Omental fat pad (tissue), 4 donors: Measurements from ENCODE around the gene GID8. TPM values are rescaled to one million over a fixed set of nuclear protein-coding genes. Genes with fewer than 3 reads are reported as not detected.
"Not testable (repeated sequence)": the region's sequence is repeated elsewhere in the genome, so short reads cannot be mapped to it uniquely, and the experiment has no call there.

ENCODE experiments used
- ATAC-seq: fragments of 150-250 bp; one replicate; pipeline ENCODE4 v1.9.1; 2016; ENCODE audit warnings: mild to moderate bottlenecking, moderate library complexity; ENCODE audit not compliant: low FRiP score
- DNase-seq: peaks from one replicate; pipeline ENCODE4 v3.0.0-alpha.2; 2019; ENCODE audit warnings: low spot score
- CTCF ChIP-seq, 3 donors: fragments of 450-650 bp; IDR thresholded peaks; one replicate each; pipeline ENCODE4 v1.5.1; 2016 to 2017; ENCODE audit warnings: antibody characterized with exemption in 3 of 3, mild to moderate bottlenecking in 3 of 3, moderate library complexity in 2 of 3
- total RNA-seq, 4 donors: library from RNA; depleted of rRNA; stranded (reverse); fragments of >200 nt; gene quantifications; one replicate each; pipeline ENCODE4 v1.1.0, GENCODE V29; 2016

GID8 gene
- total RNA-seq, 4 donors from 2014 or later = 21.7 to 33.4 (median 25.5) TPM

DNA sequence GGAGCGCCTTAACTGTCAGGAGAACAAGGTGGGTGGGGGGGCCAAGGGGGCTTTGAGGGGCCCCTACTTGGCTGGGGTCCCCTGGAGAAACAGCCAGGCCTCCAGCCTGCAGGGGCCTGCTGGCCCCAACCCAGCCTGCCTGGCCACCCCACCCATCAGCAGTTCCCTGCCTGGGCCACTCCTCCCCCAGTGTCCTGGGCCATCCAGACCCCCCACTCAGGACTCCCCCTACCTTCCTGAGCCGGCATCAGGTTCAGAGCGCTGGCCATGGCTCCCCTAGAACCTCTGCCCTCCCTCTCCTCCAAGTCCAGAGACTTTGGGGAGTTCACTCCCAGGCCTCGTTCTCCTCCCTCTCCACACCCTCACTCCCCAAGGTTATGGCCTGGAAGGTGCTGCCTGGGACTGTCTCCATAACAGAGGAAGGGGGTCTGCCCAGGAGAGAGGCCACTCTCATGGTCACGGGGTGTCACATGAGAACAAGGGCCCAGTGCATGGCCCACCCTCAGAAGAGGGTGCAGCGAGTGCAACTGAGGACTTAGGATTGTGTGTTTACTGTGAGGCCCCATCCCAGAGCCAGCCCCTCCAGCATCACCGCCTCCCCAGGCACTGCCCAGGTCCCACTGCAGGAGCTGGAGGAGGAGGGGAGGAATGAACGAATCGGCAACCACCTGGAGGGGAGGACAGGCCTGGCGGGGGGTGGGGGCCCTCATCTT is 20.6 kb downstream of the GID8 start:
- ATAC-seq (no peak), DNase-seq (no peak)
- TF ChIP-seq CTCF (IDR thresholded peaks at IDR 0.05) = no peak

DNA sequence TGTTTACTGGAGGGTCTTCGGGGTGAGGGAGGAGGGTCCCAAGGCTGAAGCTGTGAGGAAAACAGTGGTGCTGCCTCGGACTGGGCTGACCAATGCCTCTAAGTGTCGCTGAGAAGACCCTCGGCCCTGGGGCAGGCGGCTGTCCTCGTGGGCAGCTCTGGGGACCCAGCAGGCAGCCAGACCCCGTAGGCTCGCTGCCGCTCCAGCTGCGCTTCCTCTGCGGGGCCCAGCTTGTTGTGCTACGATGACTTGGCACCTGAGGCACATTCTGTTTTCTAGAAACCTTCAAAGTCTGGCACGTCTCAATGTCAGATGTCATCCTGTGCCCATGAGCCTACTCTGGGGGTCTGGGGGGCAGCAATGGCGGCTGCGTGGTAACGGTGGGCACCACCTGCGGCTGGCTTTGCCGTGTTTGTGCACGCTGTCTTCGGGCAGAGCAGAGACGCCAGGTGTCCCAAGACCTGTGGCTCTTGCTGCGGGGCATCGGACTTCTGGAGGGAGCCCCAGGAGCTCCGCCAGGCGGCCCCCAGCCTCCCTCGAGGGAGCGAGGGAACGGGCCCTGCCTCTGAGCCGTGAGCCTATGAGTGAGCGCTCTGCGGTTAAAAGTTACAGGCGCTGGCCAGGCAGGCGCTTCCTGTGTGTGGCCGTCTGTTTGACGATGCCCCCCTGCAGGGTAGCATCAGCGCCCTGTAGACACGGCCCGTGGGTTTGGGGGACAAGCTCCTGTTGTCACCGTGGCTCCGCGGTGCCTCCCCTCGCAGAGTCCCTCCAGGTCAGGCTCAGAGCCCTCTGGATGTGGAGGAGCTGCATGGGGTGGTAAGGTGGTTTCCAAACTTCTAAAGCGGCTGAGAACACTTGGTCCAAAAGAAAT is 21.4 kb downstream of the GID8 start:
- DNase-seq = no peak
- TF ChIP-seq CTCF (IDR thresholded peaks at IDR 0.05) = no peak
- no peak for ATAC-seq

DNA sequence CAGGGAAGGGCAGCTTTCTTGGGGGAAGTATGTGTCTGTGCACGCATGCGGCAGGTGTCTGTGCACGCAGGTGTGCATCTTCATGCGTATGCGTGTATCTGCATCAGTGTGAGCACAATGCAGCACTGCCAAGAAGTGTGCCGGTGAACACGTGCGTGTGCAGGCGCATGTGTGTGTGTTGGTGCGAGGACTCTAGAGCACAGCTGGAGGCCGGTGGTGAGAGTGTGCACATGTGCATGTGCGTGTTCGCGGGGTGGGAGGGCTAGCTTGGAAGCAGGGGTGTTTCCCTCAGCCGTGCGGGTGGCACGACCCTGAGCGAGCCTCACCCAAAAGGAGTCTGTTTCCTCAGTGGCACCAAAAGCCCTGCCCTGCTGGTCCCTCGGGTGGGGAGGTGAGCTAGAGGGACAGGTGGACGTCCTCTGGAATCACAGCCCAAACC is 22.1 kb downstream of the GID8 start:
- ATAC-seq (no peak), DNase-seq (no peak)
- TF ChIP-seq CTCF (IDR thresholded peaks at IDR 0.05) = no peak

- not testable (repeated sequence) for DNase-seq, ATAC-seq
Observed at GRCh38 chr20:62960446-62961309, 22.7 kb downstream of the GID8 start.

- ATAC-seq (no peak), DNase-seq (no peak)
Observed at GRCh38 chr20:62961310-62961783, 23.4 kb downstream of the GID8 start.

DNA sequence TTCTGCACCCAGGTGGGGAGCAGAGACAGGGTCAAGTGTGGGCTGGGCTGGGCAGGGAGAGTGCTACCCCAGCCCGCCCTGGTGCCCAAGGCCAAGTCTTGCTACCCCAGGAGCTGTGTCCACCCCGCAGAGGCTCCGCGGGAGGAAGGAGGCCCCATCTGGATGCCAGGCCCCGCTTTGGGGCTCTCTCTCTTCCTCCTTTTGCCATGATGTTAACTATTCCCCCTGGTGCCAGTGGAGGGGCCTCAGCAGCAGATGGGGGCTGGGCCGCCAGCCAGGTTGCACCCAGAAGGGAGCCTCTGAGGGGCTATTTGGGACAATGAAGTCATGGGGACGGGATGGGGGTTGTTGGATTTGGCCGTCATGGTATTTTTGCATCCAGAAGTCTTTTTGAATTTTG is 23.9 kb downstream of the GID8 start:
- no peak for TF ChIP-seq CTCF (IDR thresholded peaks at IDR 0.05)
- DNase-seq = no peak
- no peak for ATAC-seq

More at GRCh38 chr20:62961310-62961783, 23.4 kb downstream of the GID8 start:
- TF ChIP-seq CTCF (IDR thresholded peaks at IDR 0.05) = no peak
